Right lobe of liver (tissue), 6 donors: ENCODE measurements around the gene CHMP1A. TPM values are rescaled to one million over a fixed set of nuclear protein-coding genes. Genes with fewer than 3 reads are reported as not detected.

Experiments
- ATAC-seq, 4 donors: fragments of 200-7000 bp; cut with Tn5 transposase; one replicate each; pipeline ENCODE4 v1.9.1; 2020; ENCODE audit warnings: mild to moderate bottlenecking in 4 of 4, moderate library complexity in 4 of 4
- DNase-seq, 3 donors: peaks; one replicate each; pipeline ENCODE4 v3.0.0-alpha.2; 2020
- H3K27ac ChIP-seq, 3 donors: fragments of 200-600 bp; one replicate each; pipeline ENCODE4 v1.8.0; 2022
- H3K27me3 ChIP-seq, 2 donors: fragments of 200-600 bp; one replicate each; pipeline ENCODE4 v1.8.0; 2022
- H3K36me3 ChIP-seq, 4 donors: fragments of 200-600 bp; sonication (generic) in 1 of 4; one replicate each; pipeline versions ENCODE4 v1.5.1 to v1.8.0; 2017 to 2022; ENCODE audit warnings: control low read depth in 1 of 4
- H3K4me1 ChIP-seq, 4 donors: fragments of 200-600 bp; sonication (generic) in 1 of 4; one replicate each; pipeline versions ENCODE4 v1.5.1 to v1.8.0; 2017 to 2022; ENCODE audit warnings: control low read depth in 1 of 4
- H3K4me3 ChIP-seq, 3 donors: fragments of 200-600 bp; one replicate each; pipeline ENCODE4 v1.8.0; 2022
- H3K9me3 ChIP-seq, 4 donors: fragments of 200-600 bp; sonication (generic) in 1 of 4; one replicate each; pipeline versions ENCODE4 v1.5.1 to v1.8.0; 2017 to 2022; ENCODE audit warnings: control low read depth in 1 of 4
- CTCF ChIP-seq, 4 donors: fragments of 200-600 bp in 3 of 4; fragments of 450-650 bp in 1 of 4; IDR thresholded peaks; one replicate each; pipeline versions ENCODE4 v1.5.1 to v1.8.0; 2016 to 2022; ENCODE audit warnings: antibody characterized with exemption in 4 of 4, mild to moderate bottlenecking in 2 of 4
- POLR2A ChIP-seq: fragments of 450-650 bp; IDR thresholded peaks from one replicate; pipeline ENCODE4 v1.6.1; 2017; ENCODE audit warnings: antibody characterized with exemption, mild to moderate bottlenecking
- WGBS: methylation state at CpG from one replicate; pipeline ENCODE4 v1.1.6; 2018; ENCODE audit warnings: low coverage, low lambda C conversion rate; ENCODE audit not compliant: insufficient coverage; ENCODE audit errors: missing lambda C conversion rate; 5-methylcytosine and 5-hydroxymethylcytosine counted together
- intact Hi-C, 2 donors: fragments of 100-400 bp; cut with DNase I; formaldehyde crosslinking; loops; one replicate each; pipeline versions ENCODE4 v1.11.2 to v1.14.1; 2022
- total RNA-seq, 6 experiments: library from RNA; depleted of rRNA in 2 of 6; stranded (reverse); fragments of >200 nt in 2 of 6; fragmentation: NEBNext Ultra II Directional in 3 of 6; extraction: Animal tissue kit (Norgen Biotek cat#: 25700) in 3 of 6; gene quantifications; one replicate each; pipeline versions ENCODE4 v1.1.0 to v1.2.4, GENCODE V29; 2016 to 2023
- donor health status: DM: no; HTN: yes; CAD: no.
- donor health status: DM: no; HTN: no; CAD: no.
- donor health status: DM: no; HTN: no; CAD: no.
- donor health status: DM: no; HTN: yes; CAD: no.
- donor health status: DM: no; HTN: yes; CAD: no.

Gene CHMP1A
- total RNA-seq, 6 experiments from 2014 or later: 27.2 to 42.3 (median 33.1) TPM

GRCh38 chr16:89660146-89660545 lies 2.6 kb upstream of the CHMP1A start:
- no peak overlapping the region for H3K27ac ChIP-seq
- intact Hi-C loops: no loop called here
- no peak overlapping the region for H3K4me3 ChIP-seq
- WGBS: 97% methylated on average over 6 of the region's 7 CpGs
- no peak for ATAC-seq
- H3K4me1 ChIP-seq: peaks cover 0 to 10% (median 0%) of the 10 kb centered on the region in 4 donors
- no peaks in the 10 kb centered on the region for H3K27me3 ChIP-seq
- TF ChIP-seq POLR2A (no peak), CTCF (IDR thresholded peaks at IDR 0.05) (no peak)
- DNase-seq: no peak
- H3K36me3 ChIP-seq: no peaks in the 10 kb centered on the region
- H3K9me3 ChIP-seq: no peaks in the 10 kb centered on the region

GRCh38 chr16:89658221-89658879 lies 842 bp upstream of the CHMP1A start:
- peak in 1 of 3 donors; percentile 57 for DNase-seq
- no peak for TF ChIP-seq POLR2A
- TF ChIP-seq CTCF (IDR thresholded peaks at IDR 0.05): no peak
- ATAC-seq: peak in 3 of 4 donors; percentile 7 to 31 (median 15)

GRCh38 chr16:89656435-89657121 lies 930 bp downstream of the CHMP1A start:
- H3K36me3 ChIP-seq: no peaks in the 10 kb centered on the region
- intact Hi-C loops: no loop called here
- WGBS: 27% methylated on average over 19 of the region's 32 CpGs
- peak overlapping the region; percentile 83 to 100 (median 98) for H3K4me3 ChIP-seq
- H3K27me3 ChIP-seq: no peaks in the 10 kb centered on the region
- peaks cover 0 to 13% (median 0%) of the 10 kb centered on the region in 4 donors for H3K4me1 ChIP-seq
- TF ChIP-seq POLR2A (no peak), CTCF (IDR thresholded peaks at IDR 0.05) (no peak)
- no peak overlapping the region for H3K27ac ChIP-seq
- DNase-seq: no peak
- no peak for ATAC-seq
- no peaks in the 10 kb centered on the region for H3K9me3 ChIP-seq

More at GRCh38 chr16:89658221-89658879, 842 bp upstream of the CHMP1A start:
- intact Hi-C loops: no loop called here
- H3K27me3 ChIP-seq: no peaks in the 10 kb centered on the region
- 14% methylated on average over 25 of the region's 27 CpGs for WGBS
- no peaks in the 10 kb centered on the region for H3K9me3 ChIP-seq
- H3K27ac ChIP-seq: peak overlapping the region in 2 of 3 donors; percentile 13 to 63
- peaks cover 0 to 13% (median 0%) of the 10 kb centered on the region in 4 donors for H3K4me1 ChIP-seq
- no peaks in the 10 kb centered on the region for H3K36me3 ChIP-seq
- H3K4me3 ChIP-seq: peak overlapping the region; percentile 83 to 100 (median 98)

- WGBS: 24% methylated on average over 2 of the region's 10 CpGs
- no peak for ATAC-seq
- no peak overlapping the region for H3K27ac ChIP-seq
- H3K9me3 ChIP-seq: no peaks in the 10 kb centered on the region
- H3K36me3 ChIP-seq: no peaks in the 10 kb centered on the region
- no peak overlapping the region for H3K4me3 ChIP-seq
- H3K27me3 ChIP-seq: no peaks in the 10 kb centered on the region
- DNase-seq: no peak
- H3K4me1 ChIP-seq: peaks cover 0 to 13% (median 0%) of the 10 kb centered on the region in 4 donors
- TF ChIP-seq CTCF (IDR thresholded peaks at IDR 0.05) (no peak), POLR2A (no peak)
- intact Hi-C loops: no loop called here
These were observed 2.4 kb downstream of the CHMP1A start for GRCh38 chr16:89655062-89655643.
